AG04450 (cell line): ENCODE results near the gene CACNA1E. TPM values are rescaled to one million over a fixed set of nuclear protein-coding genes. Genes with fewer than 3 reads are reported as not detected.

Source experiments
- CTCF ChIA-PET: fragments of 300-600, 350-600 bp; formaldehyde crosslinking; extraction: SDS; loops from one replicate; lab custom pipeline; 2022; ENCODE audit warnings: antibody characterized with exemption, inconsistent platforms; lab: Charles Lee
- POLR2A ChIA-PET: fragments of 350-600 bp; formaldehyde crosslinking; extraction: SDS; loops from one replicate; lab custom pipeline; 2021; ENCODE audit warnings: antibody characterized with exemption, inconsistent platforms; lab: Yijun Ruan, JAX
- DNase-seq: peaks from one replicate; pipeline ENCODE4 v3.0.0-alpha.2; 2011; ENCODE audit warnings: low read depth, low spot score
- H3K27ac ChIP-seq: one replicate; pipeline ENCODE4 v1.5.1; 2012; ENCODE audit warnings: low read depth, low read length, control low read depth
- H3K27me3 ChIP-seq: one replicate; pipeline ENCODE4 v1.6.0; 2012; ENCODE audit warnings: low read length; ENCODE audit not compliant: control insufficient read depth, insufficient read depth
- H3K4me3 ChIP-seq: 2 replicates; pipeline ENCODE4 v1.5.1; 2011; ENCODE audit warnings: mild to moderate bottlenecking, low read depth, low read length, control low read depth
- H3K9me3 ChIP-seq: 2 replicates; pipeline ENCODE4 v1.5.1; 2012; ENCODE audit warnings: low read length; ENCODE audit not compliant: control insufficient read depth, insufficient read depth
- CTCF ChIP-seq: IDR thresholded peaks from 2 replicates; pipeline ENCODE4 v1.5.1; 2011; ENCODE audit warnings: low read depth, low read length, control low read depth, inconsistent platforms
- polyA plus RNA-seq: library from polyadenylated mRNA; depleted of rRNA; stranded (reverse); fragments of >200 nt; gene quantifications from 2 replicates; pipeline ENCODE4 v1.2.3, GENCODE V29; 2011

The CACNA1E gene
- polyA plus RNA-seq, 1 experiment: not detected

DNA sequence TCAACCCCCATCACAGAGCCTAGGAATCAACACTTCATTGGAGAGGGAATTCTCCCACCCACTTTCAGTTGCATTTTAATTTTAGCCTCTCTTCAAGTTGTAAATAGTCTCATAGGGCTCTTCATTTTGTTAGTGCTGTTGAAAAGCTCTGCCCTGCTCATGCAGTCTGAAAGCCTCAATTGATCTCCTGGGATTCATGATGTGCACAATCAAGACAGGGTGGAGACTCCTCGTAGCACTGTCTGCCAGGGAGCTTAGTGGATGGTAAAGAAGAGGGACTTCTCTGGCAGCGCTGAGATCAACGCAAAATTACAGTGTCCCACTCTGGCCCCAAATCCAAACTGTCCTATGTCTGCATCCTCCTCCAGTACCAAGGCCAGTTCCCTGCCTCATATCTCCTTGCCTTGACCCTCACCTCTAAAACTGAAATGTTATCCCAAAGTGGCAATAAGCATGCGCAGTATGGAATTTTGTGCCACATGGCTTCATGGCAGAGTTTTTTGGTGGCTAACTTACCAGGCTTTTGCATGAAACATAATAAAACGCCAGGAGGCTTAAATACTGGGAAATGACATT is 282.2 kb downstream of the CACNA1E start:
- Histone ChIP-seq H3K27ac (no peak overlapping the region), H3K27me3 (no peaks in the 10 kb centered on the region), H3K9me3 (no peaks in the 10 kb centered on the region; the same call in 1 of the 2 replicates), H3K4me3 (no peak overlapping the region)
- no peak for TF ChIP-seq CTCF
- CTCF ChIA-PET: no interaction called here
- POLR2A ChIA-PET: no interaction called here
- no peak for DNase-seq

DNA sequence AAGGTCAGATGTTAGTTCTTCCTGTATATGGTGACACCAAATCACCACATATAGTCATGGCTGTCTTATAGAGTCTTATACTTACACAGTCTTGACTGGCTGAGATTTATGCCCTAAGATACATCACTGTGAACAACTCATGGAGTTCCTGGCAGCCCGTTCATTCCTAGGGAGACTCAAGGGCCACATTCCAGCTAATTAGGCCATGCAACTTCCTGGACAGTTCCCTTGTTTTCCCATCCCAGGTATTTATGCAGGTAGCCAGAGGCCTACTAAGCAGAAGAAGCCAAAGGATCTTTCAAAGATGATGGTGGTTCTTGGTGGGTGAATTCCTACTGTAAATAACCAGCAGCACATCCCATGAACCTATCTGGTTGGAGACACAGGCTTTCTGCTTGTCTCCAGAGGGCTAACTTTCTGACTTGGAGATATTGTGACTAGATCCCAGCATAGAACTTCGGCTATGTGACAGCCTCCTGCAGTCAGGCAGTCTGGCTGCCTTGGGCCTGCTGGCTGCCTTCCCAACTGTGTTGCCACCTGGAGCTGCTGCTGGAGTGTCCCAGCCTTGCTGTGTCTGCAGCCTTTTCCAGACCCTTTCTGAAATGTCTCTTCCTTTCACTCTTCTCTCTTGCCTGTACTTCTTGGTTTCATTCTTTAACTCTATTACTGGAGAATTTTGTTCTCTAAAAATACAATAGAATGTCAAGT is 283.8 kb downstream of the CACNA1E start:
- Histone ChIP-seq H3K27ac (no peak overlapping the region), H3K4me3 (no peak overlapping the region), H3K27me3 (no peaks in the 10 kb centered on the region), H3K9me3 (no peaks in the 10 kb centered on the region; the same call in 1 of the 2 replicates)
- no peak for TF ChIP-seq CTCF
- ChIA-PET CTCF (no interaction called here), POLR2A (no interaction called here)
- DNase-seq: no peak

GRCh38 chr1:181768211-181768929 is 285.1 kb downstream of the CACNA1E start:
- no peak for TF ChIP-seq CTCF
- Histone ChIP-seq H3K4me3 (no peak overlapping the region), H3K27me3 (no peaks in the 10 kb centered on the region), H3K27ac (no peak overlapping the region), H3K9me3 (no peaks in the 10 kb centered on the region; the same call in 1 of the 2 replicates)
- CTCF ChIA-PET: no interaction called here
- POLR2A ChIA-PET: no interaction called here
- no peak for DNase-seq

- ChIA-PET CTCF (no interaction called here), POLR2A (no interaction called here)
- Histone ChIP-seq H3K4me3 (no peak overlapping the region), H3K9me3 (no peaks in the 10 kb centered on the region; the same call in 1 of the 2 replicates), H3K27ac (no peak overlapping the region), H3K27me3 (no peaks in the 10 kb centered on the region)
- TF ChIP-seq CTCF: no peak
- DNase-seq: no peak
Observed at GRCh38 chr1:181768930-181769280, 285.6 kb downstream of the CACNA1E start.

GRCh38 chr1:181769846-181770245 is 286.5 kb downstream of the CACNA1E start:
- POLR2A ChIA-PET: no interaction called here
- Histone ChIP-seq H3K9me3 (no peaks in the 10 kb centered on the region; the same call in 1 of the 2 replicates), H3K4me3 (no peak overlapping the region), H3K27ac (no peak overlapping the region), H3K27me3 (no peaks in the 10 kb centered on the region)
- no peak for TF ChIP-seq CTCF
- CTCF ChIA-PET: no interaction called here
- no peak for DNase-seq
